ENCODE measurements around the gene RASD2.

RASD2 gene

GRCh38 chr22:35542157-35542938 lies 1.7 kb downstream of the RASD2 start:
- no peak for DNase-seq

DNA sequence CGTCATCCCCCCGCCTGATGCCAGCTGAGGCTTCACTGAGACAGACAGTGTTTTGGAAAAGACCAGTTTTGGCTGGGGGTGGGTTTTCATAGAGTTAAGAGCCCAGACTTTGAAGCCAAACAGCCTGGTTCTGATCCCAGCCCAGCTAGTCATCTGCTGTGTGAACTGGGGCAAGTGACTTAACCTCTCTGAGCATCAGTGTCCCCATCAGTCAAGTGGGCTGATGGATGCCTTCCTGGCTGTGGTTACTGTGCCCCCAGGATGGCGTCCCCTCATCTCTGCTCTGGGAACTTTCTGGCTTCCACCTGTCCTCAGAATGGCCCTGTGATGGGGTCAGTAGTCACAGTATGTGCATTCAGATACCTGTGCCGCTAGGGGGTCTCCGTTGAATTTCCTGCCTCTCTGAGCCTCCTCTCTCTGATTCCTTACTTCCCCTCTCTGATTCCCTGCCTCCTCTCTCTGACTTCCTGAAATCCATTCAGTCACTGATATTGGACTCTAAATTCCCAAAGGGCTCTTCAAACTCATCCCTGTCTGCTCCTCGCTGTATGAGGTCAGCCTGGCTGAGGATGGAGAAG lies 2.4 kb downstream of the RASD2 start:
- no peak for DNase-seq

GRCh38 chr22:35543702-35544101 lies 3.1 kb downstream of the RASD2 start:
- DNase-seq = no peak

DNA sequence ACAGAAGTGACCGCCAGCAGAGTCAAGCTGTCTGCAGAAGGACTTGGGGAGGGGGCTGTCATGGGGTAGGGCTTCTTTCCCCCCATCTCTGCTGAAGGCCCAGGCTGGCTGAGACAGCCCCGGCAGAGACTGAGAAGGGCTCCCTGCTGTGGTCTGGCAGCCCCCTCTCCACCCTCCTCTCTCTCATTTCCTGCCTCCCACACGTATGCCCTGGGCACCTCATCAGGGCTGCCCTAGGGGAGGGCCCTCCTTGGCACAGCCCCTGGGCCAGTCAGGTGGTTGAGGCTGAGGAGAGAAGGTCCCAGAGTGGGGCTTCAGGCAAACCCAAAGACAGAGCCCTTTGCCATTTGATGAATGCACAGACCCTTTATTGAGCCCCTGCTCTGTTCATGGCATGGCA lies 3.6 kb downstream of the RASD2 start:
- no peak for DNase-seq

DNA sequence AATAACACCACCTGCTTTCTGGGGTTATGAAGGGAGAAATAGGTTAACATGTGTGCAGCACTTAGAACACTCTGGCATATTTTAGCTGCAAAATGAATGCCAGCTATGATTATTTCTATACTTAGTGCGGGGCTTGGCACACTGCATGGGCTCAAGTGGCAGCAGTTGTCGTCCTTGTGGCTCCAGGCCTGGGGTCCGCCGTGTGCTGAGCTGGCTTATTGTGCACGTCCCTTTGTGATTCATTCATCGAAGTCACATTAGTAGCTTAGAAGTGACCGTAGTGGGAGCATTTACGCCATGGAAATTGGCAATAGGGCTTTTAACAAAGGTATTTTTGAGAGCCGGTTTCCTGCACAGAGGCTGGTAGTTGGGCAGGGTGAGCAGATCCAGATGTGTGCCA lies 4.2 kb downstream of the RASD2 start:
- DNase-seq = no peak

DNA sequence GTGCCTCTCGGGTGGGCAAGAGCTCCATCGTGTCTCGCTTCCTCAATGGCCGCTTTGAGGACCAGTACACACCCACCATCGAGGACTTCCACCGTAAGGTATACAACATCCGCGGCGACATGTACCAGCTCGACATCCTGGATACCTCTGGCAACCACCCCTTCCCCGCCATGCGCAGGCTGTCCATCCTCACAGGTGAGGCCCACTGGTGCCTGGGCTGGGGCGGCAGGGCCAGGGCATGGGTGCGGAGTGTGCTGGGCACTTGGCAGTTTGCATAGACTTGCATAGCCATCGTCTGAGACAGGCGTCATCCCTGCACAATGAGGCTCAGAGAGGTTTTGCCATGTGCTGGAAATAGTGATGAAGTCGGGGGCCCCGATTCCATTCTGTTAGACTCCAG lies 6.3 kb downstream of the RASD2 start:
- no peak for DNase-seq

- DNase-seq = no peak
These were observed 7.5 kb downstream of the RASD2 start for GRCh38 chr22:35547987-35548721.

DNA sequence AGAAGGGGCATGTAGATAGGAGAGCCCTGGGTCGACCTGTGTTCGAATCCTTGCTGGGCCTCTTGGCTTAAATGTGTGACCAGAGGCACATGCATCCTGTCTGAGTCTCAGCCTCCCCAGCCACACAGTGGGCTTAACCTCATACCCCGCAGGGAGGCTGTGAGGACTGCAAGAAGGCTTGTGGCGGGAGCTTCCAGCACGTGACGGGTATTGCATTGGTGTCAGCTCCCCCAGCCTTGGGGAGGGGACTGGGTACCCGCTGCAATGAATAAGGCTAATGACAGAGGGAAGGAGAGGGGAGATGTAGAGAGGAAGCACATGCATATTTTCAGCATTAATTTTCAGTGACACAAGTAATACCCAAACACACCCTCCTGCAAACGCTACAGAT lies 8.1 kb downstream of the RASD2 start:
- no peak for DNase-seq

DNA sequence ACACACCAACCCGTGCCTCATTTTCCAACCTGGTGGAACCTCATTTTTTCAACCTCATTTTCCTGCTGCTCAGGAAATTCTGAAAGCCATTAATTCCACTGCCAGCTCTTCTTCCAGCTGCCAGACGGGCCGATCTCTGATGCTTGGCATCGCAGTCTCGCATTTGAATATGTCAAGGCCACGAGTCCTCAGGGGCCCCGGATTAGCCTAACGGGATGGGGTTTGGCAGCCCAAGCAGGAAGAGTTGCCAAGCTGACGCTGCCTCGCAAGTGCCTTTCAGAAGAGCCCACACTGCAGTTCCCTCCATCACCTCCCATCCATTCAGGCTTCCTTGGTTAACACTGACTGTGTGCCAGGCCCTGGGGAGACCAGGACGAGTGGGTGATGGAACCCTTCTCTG lies 8.7 kb downstream of the RASD2 start:
- no peak for DNase-seq

- DNase-seq = no peak
These were observed 11.0 kb downstream of the RASD2 start for GRCh38 chr22:35551549-35552177.

DNA sequence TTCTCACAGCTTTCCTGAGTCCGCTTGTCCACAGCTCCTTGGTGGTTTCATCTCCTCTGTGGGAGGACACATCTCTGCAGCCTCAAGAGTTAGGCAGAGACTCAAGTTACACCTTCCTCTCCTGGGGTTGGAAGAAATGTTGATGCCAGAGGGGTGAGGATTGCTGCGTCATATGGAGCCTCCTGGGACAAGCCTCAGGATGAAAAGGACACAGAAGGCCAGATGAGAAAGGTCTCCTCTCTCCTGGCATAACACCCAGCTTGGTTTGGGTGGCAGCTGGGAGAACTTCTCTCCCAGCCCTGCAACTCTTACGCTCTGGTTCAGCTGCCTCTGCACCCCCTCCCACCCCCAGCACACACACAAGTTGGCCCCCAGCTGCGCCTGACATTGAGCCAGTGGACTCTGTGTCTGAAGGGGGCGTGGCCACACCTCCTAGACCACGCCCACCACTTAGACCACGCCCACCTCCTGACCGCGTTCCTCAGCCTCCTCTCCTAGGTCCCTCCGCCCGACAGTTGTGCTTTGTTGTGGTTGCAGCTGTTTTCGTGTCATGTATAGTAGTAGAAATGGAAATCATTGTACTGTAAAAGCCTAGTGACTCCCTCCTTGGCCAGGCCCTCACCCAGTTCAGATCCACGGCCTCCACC lies 11.7 kb downstream of the RASD2 start:
- DNase-seq = no peak

DNA sequence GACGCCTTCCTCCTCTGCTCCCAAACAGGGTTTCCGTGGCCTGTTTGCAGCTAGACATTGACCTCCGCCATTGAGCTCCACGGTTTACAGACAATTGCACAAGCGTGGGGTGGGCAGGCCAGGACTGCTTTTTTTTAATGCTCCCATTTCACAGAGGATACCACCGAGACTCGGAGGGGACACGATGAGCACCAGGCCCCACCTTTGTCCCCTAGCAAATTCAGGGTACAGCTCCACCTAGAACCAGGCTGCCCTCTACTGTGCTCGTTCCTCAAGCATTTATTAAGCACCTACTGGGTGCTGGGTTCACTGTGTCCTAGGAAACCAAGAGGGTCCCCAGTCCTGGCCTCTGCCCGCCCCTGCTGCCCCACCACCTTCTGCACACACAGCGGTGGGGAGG lies 12.2 kb downstream of the RASD2 start:
- DNase-seq = no peak

- DNase-seq = no peak
These were observed 12.7 kb downstream of the RASD2 start for GRCh38 chr22:35553341-35553740.

- no peak for DNase-seq
These were observed 13.7 kb downstream of the RASD2 start for GRCh38 chr22:35554297-35554845.

- no peak for DNase-seq
These were observed 14.9 kb downstream of the RASD2 start for GRCh38 chr22:35555483-35555890.

DNA sequence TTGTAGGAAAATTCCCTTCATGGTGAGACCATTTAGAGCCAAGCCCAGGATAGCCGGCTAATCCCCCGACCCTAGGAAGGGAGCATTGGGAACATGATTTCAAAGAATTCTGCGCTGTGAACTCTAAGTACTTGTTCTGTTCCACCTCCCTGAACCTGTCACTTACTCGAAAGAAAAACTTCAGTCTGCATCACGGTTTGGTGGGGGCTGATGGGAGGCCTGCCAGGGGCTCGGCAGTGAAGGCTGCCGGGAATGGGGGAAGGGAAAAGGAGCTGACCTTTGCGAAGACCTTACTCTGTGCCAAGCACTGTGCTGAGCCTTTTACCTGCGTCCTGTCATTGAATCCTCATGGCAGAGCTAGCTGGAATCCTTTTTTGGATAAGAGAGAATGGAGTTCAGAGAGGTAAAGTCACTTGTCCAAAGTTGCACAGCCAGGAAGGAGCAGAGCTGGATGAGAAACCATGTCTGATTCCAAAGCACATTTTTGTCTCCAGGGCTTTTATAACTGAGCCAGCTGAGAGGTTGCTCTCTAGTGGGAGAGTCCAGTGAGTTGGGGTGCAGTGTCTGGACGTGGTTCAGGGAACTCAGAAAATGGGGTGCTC lies 15.4 kb downstream of the RASD2 start:
- DNase-seq = no peak

DNA sequence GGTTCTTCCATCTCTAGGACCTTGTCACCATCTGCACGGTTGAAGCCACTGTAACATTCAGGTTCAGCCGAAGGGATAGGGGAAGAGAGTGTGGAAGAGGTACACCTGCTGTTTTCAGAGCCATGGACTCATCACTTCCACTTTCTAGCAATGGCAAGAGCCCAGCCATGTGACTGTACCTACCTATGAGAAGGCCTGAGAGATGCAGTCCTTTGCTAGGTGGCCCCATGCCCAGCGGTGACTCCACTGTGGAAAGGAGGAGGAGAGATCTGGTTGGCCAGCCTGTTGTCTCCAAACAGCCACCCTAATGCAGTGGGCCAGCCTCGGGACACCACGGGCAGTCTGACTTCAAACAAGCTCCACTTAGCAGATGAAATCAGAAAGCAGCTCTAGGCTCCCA lies 16.0 kb downstream of the RASD2 start:
- DNase-seq = no peak

- no peak for DNase-seq
These were observed 17.4 kb downstream of the RASD2 start for GRCh38 chr22:35558031-35558430.

- DNase-seq = no peak
These were observed 18.1 kb downstream of the RASD2 start for GRCh38 chr22:35558719-35559118.

DNA sequence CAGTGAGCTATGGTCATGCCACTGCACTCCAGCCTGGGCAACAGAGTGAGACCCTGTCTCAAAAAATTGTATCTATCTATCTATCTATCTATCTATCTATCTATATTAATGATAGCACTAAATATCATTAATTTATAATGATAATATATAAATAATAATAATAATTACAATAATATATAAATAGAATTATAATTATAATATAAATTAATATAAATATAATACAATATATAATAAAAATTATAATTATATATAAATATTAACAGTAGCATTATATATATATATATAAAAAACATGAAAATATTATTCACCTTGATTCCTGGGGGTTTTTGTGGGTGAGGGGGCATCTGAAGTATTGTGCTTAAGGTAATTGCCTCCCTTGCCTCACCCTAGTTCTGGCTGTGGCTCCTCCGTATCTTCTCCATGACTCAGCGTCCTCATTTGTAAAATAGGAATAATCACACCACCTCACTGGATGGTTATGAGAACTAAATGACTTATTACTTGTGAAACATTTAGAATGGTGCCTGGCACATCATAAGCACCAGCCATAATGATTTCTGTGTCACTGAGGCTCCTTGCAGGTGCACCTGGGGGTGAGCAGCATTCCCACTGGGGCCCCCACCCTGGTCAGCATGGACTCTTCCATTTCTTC lies 18.8 kb downstream of the RASD2 start:
- DNase-seq = no peak

GRCh38 chr22:35560366-35560765 lies 19.7 kb downstream of the RASD2 start:
- no peak for DNase-seq

- no peak for DNase-seq
These were observed 20.2 kb downstream of the RASD2 start for GRCh38 chr22:35560824-35561223.
